ENCODE results near the gene GPR180. TPM values are rescaled to one million over a fixed set of nuclear protein-coding genes. Genes with fewer than 3 reads are reported as not detected.
"Not testable (repeated sequence)": the region's sequence is repeated elsewhere in the genome, so short reads cannot be mapped to it uniquely, and the experiment has no call there.

Gene GPR180
- total RNA-seq, 1 experiment from 2014 or later: 5.6 TPM

DNA sequence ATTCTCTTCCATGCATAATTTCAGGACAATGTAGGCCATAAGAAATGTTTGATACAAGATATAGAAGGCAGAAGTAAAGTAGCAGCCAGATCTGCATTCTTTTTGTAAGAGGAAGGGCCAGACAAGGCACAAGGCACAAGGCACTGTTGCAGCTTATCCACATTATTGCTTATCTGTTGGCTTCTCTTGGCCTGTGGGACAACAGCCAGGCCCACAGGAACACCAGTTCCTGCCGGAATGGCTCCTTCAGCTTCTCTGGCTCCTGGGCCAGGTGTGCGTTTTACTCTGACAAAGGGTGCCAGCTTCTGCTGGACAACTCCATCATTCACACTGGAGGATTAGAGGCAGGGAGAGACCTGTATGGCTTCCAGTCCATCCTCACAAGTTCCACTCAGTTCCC lies 29.2 kb downstream of the GPR180 start:
- intact Hi-C loops (cut with micrococcal nuclease): no loop called here
- BruUV-seq (replicated peaks): no TSS peak
- H3K4me2 ChIP-seq (ENCODE audit: low read length): no peak overlapping the region
- no peak overlapping the region for H3K27ac ChIP-seq (ENCODE audit: low read length)
- ATAC-seq (no peak), DNase-seq (no peak)
- no peak for TF ChIP-seq CTCF (conservative IDR thresholded peaks at IDR 0.05; ENCODE audit: low read depth, low read length)
- no peak for TF ChIP-seq EZH2phosphoT487 (IDR thresholded peaks at IDR 0.05; ENCODE audit: borderline replicate concordance, low read length)
- no peak for TF ChIP-seq EZH2 (IDR thresholded peaks at IDR 0.05; ENCODE audit: low read length, unreplicated experiment)
- H2AFZ ChIP-seq (ENCODE audit: low read length): no peak overlapping the region
- no peaks in the 10 kb centered on the region for H3K9me3 ChIP-seq (ENCODE audit: low read length)
- H3F3A ChIP-seq (ENCODE audit: low read length, unreplicated experiment): no peaks in the 10 kb centered on the region
- H3K4me3 ChIP-seq (ENCODE audit: low read length): no peak overlapping the region
- no peaks in the 10 kb centered on the region for H3K27me3 ChIP-seq (ENCODE audit: low read length)
- ChIA-PET POLR2A (ENCODE audit: unreplicated experiment) (no interaction called here), CTCF (interaction anchor here (0.6 kb wide), 1 partner anchor 774 kb away, joined by 3 read pairs; no protein-coding TSS in a partner anchor)
- no peak overlapping the region for H3K9ac ChIP-seq (ENCODE audit: low read length)
- no peaks in the 10 kb centered on the region for H4K20me1 ChIP-seq (ENCODE audit: low read length)
- no peaks in the 10 kb centered on the region for H3K4me1 ChIP-seq (ENCODE audit: insufficient read depth, low read length)
- no peaks in the 10 kb centered on the region for H3K9me2 ChIP-seq (replicated peaks; ENCODE audit: low read length)
- H3K36me3 ChIP-seq (ENCODE audit: low read depth, low read length): peaks cover 3% of the 10 kb centered on the region; the same call in 1 of the 2 replicates
- H3K79me2 ChIP-seq (ENCODE audit: low read length): no peaks in the 10 kb centered on the region

GRCh38 chr13:94632226-94632980 lies 30.7 kb downstream of the GPR180 start:
- TF ChIP-seq EZH2 (IDR thresholded peaks at IDR 0.05; ENCODE audit: low read length, unreplicated experiment): no peak
- no peak for TF ChIP-seq CTCF (conservative IDR thresholded peaks at IDR 0.05; ENCODE audit: low read depth, low read length)
- TF ChIP-seq EZH2phosphoT487 (IDR thresholded peaks at IDR 0.05; ENCODE audit: borderline replicate concordance, low read length): no peak
- no peaks in the 10 kb centered on the region for H3K9me2 ChIP-seq (replicated peaks; ENCODE audit: low read length)
- no peak overlapping the region for H3K9ac ChIP-seq (ENCODE audit: low read length)
- BruUV-seq (replicated peaks): no TSS peak
- no peaks in the 10 kb centered on the region for H3K4me1 ChIP-seq (ENCODE audit: insufficient read depth, low read length)
- no peak overlapping the region for H2AFZ ChIP-seq (ENCODE audit: low read length)
- H3K27me3 ChIP-seq (ENCODE audit: low read length): no peaks in the 10 kb centered on the region
- no peak for DNase-seq
- no peak overlapping the region for H3K27ac ChIP-seq (ENCODE audit: low read length)
- no peaks in the 10 kb centered on the region for H3K79me2 ChIP-seq (ENCODE audit: low read length)
- no peak overlapping the region for H3K4me3 ChIP-seq (ENCODE audit: low read length)
- no peaks in the 10 kb centered on the region for H3F3A ChIP-seq (ENCODE audit: low read length, unreplicated experiment)
- intact Hi-C loops (cut with micrococcal nuclease): no loop called here
- no peaks in the 10 kb centered on the region; the same call in 1 of the 2 replicates for H3K36me3 ChIP-seq (ENCODE audit: low read depth, low read length)
- H4K20me1 ChIP-seq (ENCODE audit: low read length): no peaks in the 10 kb centered on the region
- ATAC-seq: no peak
- H3K9me3 ChIP-seq (ENCODE audit: low read length): no peaks in the 10 kb centered on the region
- ChIA-PET POLR2A (ENCODE audit: unreplicated experiment) (no interaction called here), CTCF (no interaction called here)
- H3K4me2 ChIP-seq (ENCODE audit: low read length): no peak overlapping the region

DNA sequence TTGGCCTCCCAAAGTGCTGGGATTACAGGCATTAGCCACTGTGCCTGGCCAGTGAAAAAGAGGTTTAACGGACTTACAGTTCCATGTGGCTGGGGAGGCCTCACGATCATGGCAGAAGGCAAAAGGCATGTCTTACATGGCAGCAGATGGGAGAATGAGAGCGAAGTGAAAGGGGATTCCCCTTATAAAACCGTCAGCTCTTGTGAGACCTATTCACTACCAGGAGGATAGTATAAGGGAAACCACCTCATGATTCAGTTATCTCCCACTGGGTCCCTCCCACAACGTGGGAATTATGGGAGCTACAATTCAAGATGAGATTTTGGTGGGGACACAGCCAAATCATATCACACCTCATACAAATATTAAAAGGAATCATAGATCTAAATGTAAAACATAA lies 34.4 kb downstream of the GPR180 start:
- H3K79me2 ChIP-seq (ENCODE audit: low read length); intact Hi-C loops (cut with micrococcal nuclease); H3K4me2 ChIP-seq (ENCODE audit: low read length); H3K36me3 ChIP-seq (ENCODE audit: low read depth, low read length); H2AFZ ChIP-seq (ENCODE audit: low read length); ATAC-seq; H3K9ac ChIP-seq (ENCODE audit: low read length); POLR2A ChIA-PET (ENCODE audit: unreplicated experiment); H3K27ac ChIP-seq (ENCODE audit: low read length); H3K27me3 ChIP-seq (ENCODE audit: low read length); H4K20me1 ChIP-seq (ENCODE audit: low read length); CTCF ChIA-PET; H3K4me3 ChIP-seq (ENCODE audit: low read length); H3K9me3 ChIP-seq (ENCODE audit: low read length); BruUV-seq (replicated peaks); H3K9me2 ChIP-seq (replicated peaks; ENCODE audit: low read length); DNase-seq; H3F3A ChIP-seq (ENCODE audit: low read length, unreplicated experiment): not testable (repeated sequence)
- peaks cover 10% of the 10 kb centered on the region for H3K4me1 ChIP-seq (ENCODE audit: insufficient read depth, low read length)
